Hindlimb muscle (tissue), 1 donor: ENCODE results near the gene RPS3A. TPM values are rescaled to one million over a fixed set of nuclear protein-coding genes. Genes with fewer than 3 reads are reported as not detected.
"Not testable (repeated sequence)": the region's sequence is repeated elsewhere in the genome, so short reads cannot be mapped to it uniquely, and the experiment has no call there.

Experiments
- DNase-seq: peaks from one replicate; pipeline ENCODE4 v3.0.0-alpha.2; 2013
- polyA plus RNA-seq: library from polyadenylated mRNA; unstranded; fragments of 120-200 nt; gene quantifications from one replicate; pipeline ENCODE4 v1.2.1, GENCODE V29; 2013; ENCODE audit not compliant: insufficient read length

RPS3A gene
- 4,907 TPM for polyA plus RNA-seq

GRCh38 chr4:151099229-151099975, at the start of gene RPS3A:
Gene RPS3A (plus strand): TSS chr4:151099628. CDS start chr4:151099653, 25 bp downstream.
- peak; percentile 97 for DNase-seq

- no peak for DNase-seq
Measured at GRCh38 chr4:151052785-151053184, 46.6 kb upstream of the RPS3A start.

- DNase-seq, result no peak
Measured at GRCh38 chr4:151055539-151055938, 43.9 kb upstream of the RPS3A start.

GRCh38 chr4:151063143-151063542, 36.3 kb upstream of the RPS3A start:
- DNase-seq, result not testable (repeated sequence)

- DNase-seq, result no peak
Measured at GRCh38 chr4:151067316-151067970, 32.0 kb upstream of the RPS3A start.

GRCh38 chr4:151074416-151074916, 25.0 kb upstream of the RPS3A start:
- no peak for DNase-seq

- not testable (repeated sequence) for DNase-seq
Measured at GRCh38 chr4:151077978-151078377, 21.4 kb upstream of the RPS3A start.

GRCh38 chr4:151087467-151087866, 12.0 kb upstream of the RPS3A start:
- no peak for DNase-seq

GRCh38 chr4:151091047-151091446, 8.4 kb upstream of the RPS3A start:
- DNase-seq, result no peak

GRCh38 chr4:151092488-151092887, 6.9 kb upstream of the RPS3A start:
- no peak for DNase-seq

GRCh38 chr4:151093203-151093602, 6.2 kb upstream of the RPS3A start:
- no peak for DNase-seq

GRCh38 chr4:151094290-151094751, 5.1 kb upstream of the RPS3A start:
- no peak for DNase-seq

- no peak for DNase-seq
Measured at GRCh38 chr4:151095142-151095541, 4.3 kb upstream of the RPS3A start.

GRCh38 chr4:151097759-151098158, 1.7 kb upstream of the RPS3A start:
- no peak for DNase-seq

- no peak for DNase-seq
Measured at GRCh38 chr4:151098979-151099228, 524 bp upstream of the RPS3A start.

GRCh38 chr4:151099976-151100417, 569 bp downstream of the RPS3A start:
- DNase-seq, result no peak

GRCh38 chr4:151100531-151100930, 1.1 kb downstream of the RPS3A start:
- DNase-seq, result no peak

GRCh38 chr4:151103758-151104157, 4.3 kb downstream of the RPS3A start:
- no peak for DNase-seq

GRCh38 chr4:151104621-151105020, 5.2 kb downstream of the RPS3A start:
- no peak for DNase-seq

GRCh38 chr4:151105454-151106032, 6.1 kb downstream of the RPS3A start:
- no peak for DNase-seq

- no peak for DNase-seq
Measured at GRCh38 chr4:151107063-151107462, 7.6 kb downstream of the RPS3A start.

- DNase-seq, result no peak
Measured at GRCh38 chr4:151110236-151110635, 10.8 kb downstream of the RPS3A start.

- no peak for DNase-seq
Measured at GRCh38 chr4:151114338-151114737, 14.9 kb downstream of the RPS3A start.

- DNase-seq, result no peak
Measured at GRCh38 chr4:151114986-151115385, 15.6 kb downstream of the RPS3A start.
